ENCODE results near the gene LPGAT1.
"Not testable (repeated sequence)": the region's sequence is repeated elsewhere in the genome, so short reads cannot be mapped to it uniquely, and the experiment has no call there.

Gene LPGAT1

DNA sequence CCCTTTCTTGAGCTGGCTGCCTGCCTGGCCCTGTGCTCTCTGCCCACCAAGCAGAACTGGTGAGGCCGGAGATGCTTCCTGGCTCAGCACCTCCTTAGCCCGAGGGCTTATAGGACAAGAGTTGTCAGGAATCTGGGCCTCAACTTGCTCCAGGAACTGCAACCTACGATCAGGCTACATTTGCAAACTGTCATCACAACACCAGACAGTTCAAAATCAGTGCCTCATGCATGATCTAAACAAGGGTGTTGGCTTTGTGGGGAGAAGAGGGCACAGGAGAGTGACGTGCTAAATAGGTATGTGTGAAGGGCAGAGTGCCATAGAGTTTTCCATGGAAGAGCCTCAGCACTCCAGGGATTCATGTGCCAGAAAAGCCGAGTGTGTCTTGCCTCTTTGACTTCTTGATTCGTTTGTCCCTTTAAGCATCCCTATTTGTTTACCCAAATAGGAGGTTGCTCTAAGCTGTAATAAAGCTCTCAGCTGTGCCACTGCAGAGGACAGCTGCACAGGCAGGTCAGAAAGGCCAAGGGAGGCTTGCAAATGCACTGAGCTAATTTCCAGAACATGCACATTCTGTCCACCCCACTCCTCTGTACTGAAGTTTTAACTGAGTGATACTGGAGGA lies 125.0 kb downstream of the LPGAT1 start:
- DNase-seq (ENCODE audit: low spot score), result no peak

DNA sequence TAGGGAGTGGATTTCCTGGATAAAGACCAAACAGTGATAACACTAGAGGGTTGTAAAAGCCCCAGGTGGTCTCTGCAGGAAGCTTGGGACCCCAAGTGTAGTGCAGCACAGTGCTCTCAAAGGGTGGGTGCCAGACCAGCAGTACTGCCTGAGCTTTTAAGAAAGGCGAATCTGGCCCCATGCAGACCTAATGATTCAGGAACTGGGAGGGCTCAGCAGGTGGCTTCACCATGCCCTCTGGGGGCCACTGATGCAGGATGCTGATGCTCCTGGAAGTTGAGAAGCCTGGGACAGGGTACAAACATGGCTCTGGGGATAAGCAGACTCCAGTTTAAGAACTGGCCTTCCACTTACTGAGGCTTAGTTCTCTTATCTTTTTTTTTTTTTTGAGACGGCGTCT lies 126.0 kb downstream of the LPGAT1 start:
- no peak for DNase-seq (ENCODE audit: low spot score)

DNA sequence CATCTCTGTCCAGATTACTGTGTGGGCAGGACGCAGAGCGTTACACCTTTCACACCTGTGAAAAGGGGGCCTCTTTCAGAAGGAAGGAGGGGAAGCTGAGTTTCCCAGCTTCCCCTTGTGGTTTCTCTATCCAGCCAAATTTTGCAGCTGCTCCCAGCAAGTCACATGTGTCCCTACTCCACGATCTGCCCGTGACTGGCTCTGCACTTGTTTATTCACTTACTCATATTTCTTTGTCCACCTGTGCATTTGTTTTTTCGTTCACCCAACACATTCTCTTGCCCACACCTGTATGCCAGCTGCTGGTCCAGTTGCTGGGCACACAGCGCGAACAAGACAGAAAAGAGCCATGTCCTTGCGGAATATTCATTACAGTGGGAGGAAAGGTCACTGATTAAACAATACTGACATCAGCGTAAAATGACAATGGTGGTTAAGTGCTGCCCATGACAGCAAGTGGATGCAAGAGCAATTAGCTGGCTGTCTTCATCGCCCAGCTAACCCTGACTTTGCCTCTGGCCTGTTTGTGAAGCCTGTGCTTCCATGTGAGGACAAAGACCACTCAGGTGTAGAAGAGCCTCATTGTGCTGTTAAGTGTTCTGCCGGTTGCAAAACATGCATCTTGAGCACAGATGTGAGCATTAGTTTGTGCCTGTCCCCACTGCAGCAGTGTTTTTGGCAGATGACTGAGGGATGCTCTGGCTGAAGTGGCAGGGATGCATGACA lies 126.6 kb downstream of the LPGAT1 start:
- DNase-seq (ENCODE audit: low spot score), result no peak

- DNase-seq (ENCODE audit: low spot score), result no peak
These were observed 128.8 kb downstream of the LPGAT1 start for GRCh38 chr1:211701733-211702132.

GRCh38 chr1:211699059-211699458 lies 131.5 kb downstream of the LPGAT1 start:
- no peak for DNase-seq (ENCODE audit: low spot score)

- DNase-seq (ENCODE audit: low spot score), result peak; percentile 77
These were observed 132.2 kb downstream of the LPGAT1 start for GRCh38 chr1:211698161-211699026.

DNA sequence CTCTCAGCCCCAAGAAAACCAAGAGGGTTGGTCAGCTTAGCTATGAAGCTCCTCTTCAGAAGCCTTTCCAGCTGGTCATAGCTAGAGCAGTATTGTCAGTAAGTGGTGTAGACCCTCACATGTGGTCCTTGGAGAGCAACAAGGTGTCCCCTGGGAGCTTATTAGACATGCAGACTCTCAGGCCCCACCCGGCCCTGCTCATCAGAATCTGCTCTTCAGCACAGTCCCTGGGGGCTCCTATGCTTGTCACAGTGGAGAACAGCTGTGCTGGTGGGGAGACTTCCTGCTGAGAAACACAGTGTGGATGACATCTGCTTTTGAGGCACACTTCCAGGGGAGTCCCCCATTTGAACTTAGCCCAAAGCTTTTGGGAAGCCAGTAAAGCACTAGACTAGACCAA lies 133.2 kb downstream of the LPGAT1 start:
- no peak for DNase-seq (ENCODE audit: low spot score)

DNA sequence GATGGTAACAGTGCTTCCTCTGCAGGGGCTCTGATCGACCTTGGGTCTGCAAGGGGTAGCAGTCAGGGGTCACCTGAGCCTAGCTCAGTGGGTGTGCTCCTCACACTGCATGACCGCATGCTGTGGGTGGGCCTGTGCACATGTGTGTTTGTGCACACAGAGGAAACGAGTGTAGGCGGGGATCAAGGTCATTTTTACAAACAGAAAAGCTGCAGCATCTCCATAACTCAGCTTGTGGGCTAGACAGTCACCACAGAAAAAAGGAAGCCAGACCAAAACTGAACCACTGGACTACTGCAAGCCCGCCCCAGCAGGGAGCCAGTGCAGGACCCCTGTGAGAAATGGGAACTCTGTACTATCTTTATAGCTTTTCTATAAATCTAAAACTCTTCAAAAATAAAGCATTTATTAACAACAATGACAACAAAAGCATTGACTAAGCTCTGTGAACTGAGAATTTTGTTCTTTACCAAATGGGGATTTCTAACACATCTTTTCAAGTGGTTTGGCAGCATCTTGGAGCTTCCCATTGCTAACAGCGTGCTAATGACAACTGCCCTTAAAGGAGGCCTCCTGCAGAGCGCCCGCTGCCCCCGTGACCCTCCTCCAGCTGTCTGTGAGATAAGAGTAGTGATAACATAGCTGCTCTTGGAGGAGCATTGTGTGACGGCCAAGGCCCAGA lies 135.3 kb downstream of the LPGAT1 start:
- no peak for DNase-seq (ENCODE audit: low spot score)

- DNase-seq (ENCODE audit: low spot score), result not testable (repeated sequence)
These were observed 136.7 kb downstream of the LPGAT1 start for GRCh38 chr1:211693911-211694310.

Measured in kidney tubule cell (primary cell).